GM23248 (cell line): ENCODE results near the gene ADCY1.

Experiments used
- EZH2 ChIP-seq: fragments of 200-600 bp; sonication (generic); IDR thresholded peaks from 2 replicates; pipeline ENCODE4 v1.6.1; 2018; ENCODE audit warnings: antibody characterized with exemption, mild to moderate bottlenecking; ENCODE audit not compliant: insufficient read depth, poor library complexity, severe bottlenecking
- EZH2phosphoT487 ChIP-seq: fragments of 200-600 bp; sonication (generic); IDR thresholded peaks from 2 replicates; pipeline ENCODE4 v1.6.1; 2018; ENCODE audit warnings: antibody characterized with exemption, moderate library complexity, mild to moderate bottlenecking, low read depth; ENCODE audit not compliant: insufficient read depth

- no peak for TF ChIP-seq EZH2phosphoT487
- no peak for TF ChIP-seq EZH2
Measured at GRCh38 chr7:45697576-45698136, 123.5 kb downstream of the ADCY1 start.
